ENCODE data around the gene POR. TPM values are rescaled to one million over a fixed set of nuclear protein-coding genes. Genes with fewer than 3 reads are reported as not detected.

Gene POR
- total RNA-seq, 1 experiment from 2014 or later = 162 TPM

DNA sequence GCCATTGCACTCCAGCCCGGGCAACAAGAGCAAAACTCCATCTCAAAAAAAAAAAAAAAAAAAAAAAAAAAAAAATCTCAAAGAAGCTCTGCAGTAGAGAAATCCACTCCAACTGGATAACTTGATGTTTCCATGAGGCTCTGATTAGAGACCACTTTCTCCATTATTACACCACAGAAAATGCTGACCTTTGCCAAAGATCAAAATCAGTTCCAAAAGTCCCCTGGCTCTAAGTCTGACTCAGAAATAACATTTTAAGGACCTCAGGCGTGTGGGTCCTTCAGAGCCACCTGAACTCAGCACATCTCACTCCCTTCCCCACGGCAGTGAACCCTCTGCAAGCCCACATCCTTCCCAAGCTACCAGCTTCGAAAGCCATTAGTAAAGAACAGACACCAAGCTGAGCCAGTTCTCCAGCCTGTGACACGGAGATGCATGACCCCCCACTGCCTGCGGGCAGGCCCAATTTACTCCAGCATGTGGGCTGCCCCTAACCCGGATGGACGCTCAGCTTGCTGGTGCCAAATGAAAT is 93.3 kb downstream of the POR start:
- no peaks in the 10 kb centered on the region for H3K4me1 Mint-ChIP-seq (ENCODE audit: low read depth, unreplicated experiment)
- ChIA-PET POLR2A (interaction anchor here (0.5 kb wide), 1 partner anchor 8 kb away, joined by 5 read pairs; no protein-coding TSS in a partner anchor), CTCF (no interaction called here)
- no peaks in the 10 kb centered on the region for H3K27me3 Mint-ChIP-seq (ENCODE audit: insufficient read depth, unreplicated experiment)
- intact Hi-C loops (cut with micrococcal nuclease; ENCODE audit: unreplicated experiment) = no loop called here
- H3K27ac Mint-ChIP-seq (ENCODE audit: unreplicated experiment) = no peak overlapping the region
- BruUV-seq (replicated peaks) = no TSS peak
- H3K9me3 Mint-ChIP-seq (ENCODE audit: unreplicated experiment) = no peaks in the 10 kb centered on the region
- no peak for DNase-seq
- no peaks in the 10 kb centered on the region for H3K36me3 ChIP-seq (ENCODE audit: control insufficient read depth, insufficient read depth, low read length)
- no peaks in the 10 kb centered on the region for H3K4me1 ChIP-seq
- no peak overlapping the region for H3K4me3 ChIP-seq (ENCODE audit: low read depth, low read length)
- H3K36me3 Mint-ChIP-seq (ENCODE audit: insufficient read depth, unreplicated experiment) = peaks cover 4% of the 10 kb centered on the region
- H3K9me3 ChIP-seq = no peaks in the 10 kb centered on the region
- TF ChIP-seq, protein P1, sequence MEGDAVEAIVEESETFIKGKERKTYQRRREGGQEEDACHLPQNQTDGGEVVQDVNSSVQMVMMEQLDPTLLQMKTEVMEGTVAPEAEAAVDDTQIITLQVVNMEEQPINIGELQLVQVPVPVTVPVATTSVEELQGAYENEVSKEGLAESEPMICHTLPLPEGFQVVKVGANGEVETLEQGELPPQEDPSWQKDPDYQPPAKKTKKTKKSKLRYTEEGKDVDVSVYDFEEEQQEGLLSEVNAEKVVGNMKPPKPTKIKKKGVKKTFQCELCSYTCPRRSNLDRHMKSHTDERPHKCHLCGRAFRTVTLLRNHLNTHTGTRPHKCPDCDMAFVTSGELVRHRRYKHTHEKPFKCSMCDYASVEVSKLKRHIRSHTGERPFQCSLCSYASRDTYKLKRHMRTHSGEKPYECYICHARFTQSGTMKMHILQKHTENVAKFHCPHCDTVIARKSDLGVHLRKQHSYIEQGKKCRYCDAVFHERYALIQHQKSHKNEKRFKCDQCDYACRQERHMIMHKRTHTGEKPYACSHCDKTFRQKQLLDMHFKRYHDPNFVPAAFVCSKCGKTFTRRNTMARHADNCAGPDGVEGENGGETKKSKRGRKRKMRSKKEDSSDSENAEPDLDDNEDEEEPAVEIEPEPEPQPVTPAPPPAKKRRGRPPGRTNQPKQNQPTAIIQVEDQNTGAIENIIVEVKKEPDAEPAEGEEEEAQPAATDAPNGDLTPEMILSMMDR (IDR thresholded peaks at IDR 0.05; ENCODE audit: insufficient read depth in 1 of 2, low read depth in 1 of 2, low read length in 1 of 2, severe bottlenecking in 1 of 2, unreplicated experiment in 1 of 2) = no peak
- no peaks in the 10 kb centered on the region for H3K27me3 ChIP-seq (replicated peaks; ENCODE audit: control insufficient read depth, insufficient read depth, low read length)
- H3K4me3 Mint-ChIP-seq (ENCODE audit: unreplicated experiment) = no peak overlapping the region

GRCh38 chr7:76009672-76010600 is 95.0 kb downstream of the POR start:
- TF ChIP-seq, protein P1 (IDR thresholded peaks at IDR 0.05; ENCODE audit: insufficient read depth in 1 of 2, low read depth in 1 of 2, low read length in 1 of 2, severe bottlenecking in 1 of 2, unreplicated experiment in 1 of 2) = no peak
- Mint-ChIP-seq H3K27me3 (ENCODE audit: insufficient read depth, unreplicated experiment) (no peaks in the 10 kb centered on the region), H3K36me3 (ENCODE audit: insufficient read depth, unreplicated experiment) (peaks cover 4% of the 10 kb centered on the region), H3K4me3 (ENCODE audit: unreplicated experiment) (no peak overlapping the region), H3K4me1 (ENCODE audit: low read depth, unreplicated experiment) (no peaks in the 10 kb centered on the region), H3K9me3 (ENCODE audit: unreplicated experiment) (no peaks in the 10 kb centered on the region), H3K27ac (ENCODE audit: unreplicated experiment) (no peak overlapping the region)
- H3K36me3 ChIP-seq (ENCODE audit: control insufficient read depth, insufficient read depth, low read length) = no peaks in the 10 kb centered on the region
- no peaks in the 10 kb centered on the region for H3K4me1 ChIP-seq
- intact Hi-C loops (cut with micrococcal nuclease; ENCODE audit: unreplicated experiment) = no loop called here
- H3K4me3 ChIP-seq (ENCODE audit: low read depth, low read length) = no peak overlapping the region
- BruUV-seq (replicated peaks) = no TSS peak
- H3K27me3 ChIP-seq (replicated peaks; ENCODE audit: control insufficient read depth, insufficient read depth, low read length) = no peaks in the 10 kb centered on the region
- no peaks in the 10 kb centered on the region for H3K9me3 ChIP-seq
- ChIA-PET CTCF (interaction anchor here (1.1 kb wide), 1 partner anchor 143 kb away, joined by 3 read pairs; no protein-coding TSS in a partner anchor), POLR2A (no interaction called here)
- no peak for DNase-seq

DNA sequence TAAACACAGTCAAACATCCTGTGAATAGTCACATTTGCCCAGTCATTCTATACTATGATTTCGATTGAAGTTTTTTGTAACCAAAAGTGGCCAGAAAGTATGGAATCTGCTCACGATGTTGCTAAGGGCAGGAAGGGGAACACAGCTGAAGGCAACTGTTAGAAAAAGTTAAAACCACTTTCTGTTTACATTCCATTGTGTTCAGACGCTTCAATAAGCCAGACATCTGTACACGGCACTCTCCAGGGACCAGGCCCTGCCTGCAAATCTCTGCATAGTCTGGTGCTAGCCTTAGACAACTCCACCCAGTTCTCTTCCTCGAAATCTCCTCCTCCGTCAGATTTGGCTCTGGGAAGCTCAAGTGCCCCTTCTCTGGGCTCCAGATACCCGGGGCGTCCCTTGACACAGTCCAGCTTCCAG is 96.5 kb downstream of the POR start:
- Histone ChIP-seq H3K4me1 (no peaks in the 10 kb centered on the region), H3K27me3 (replicated peaks; ENCODE audit: control insufficient read depth, insufficient read depth, low read length) (no peaks in the 10 kb centered on the region), H3K9me3 (no peaks in the 10 kb centered on the region), H3K4me3 (ENCODE audit: low read depth, low read length) (no peak overlapping the region), H3K36me3 (ENCODE audit: control insufficient read depth, insufficient read depth, low read length) (no peaks in the 10 kb centered on the region)
- H3K27me3 Mint-ChIP-seq (ENCODE audit: insufficient read depth, unreplicated experiment) = no peaks in the 10 kb centered on the region
- peaks cover 8% of the 10 kb centered on the region for H3K36me3 Mint-ChIP-seq (ENCODE audit: insufficient read depth, unreplicated experiment)
- TF ChIP-seq, protein P1 (IDR thresholded peaks at IDR 0.05; ENCODE audit: insufficient read depth in 1 of 2, low read depth in 1 of 2, low read length in 1 of 2, severe bottlenecking in 1 of 2, unreplicated experiment in 1 of 2) = no peak
- intact Hi-C loops (cut with micrococcal nuclease; ENCODE audit: unreplicated experiment) = no loop called here
- no peak overlapping the region for H3K4me3 Mint-ChIP-seq (ENCODE audit: unreplicated experiment)
- no peaks in the 10 kb centered on the region for H3K4me1 Mint-ChIP-seq (ENCODE audit: low read depth, unreplicated experiment)
- no peak for DNase-seq
- CTCF ChIA-PET = no interaction called here
- no peaks in the 10 kb centered on the region for H3K9me3 Mint-ChIP-seq (ENCODE audit: unreplicated experiment)
- POLR2A ChIA-PET = interaction anchor here (0.6 kb wide), 1 partner anchor 8 kb away, joined by 5 read pairs; no protein-coding TSS in a partner anchor
- H3K27ac Mint-ChIP-seq (ENCODE audit: unreplicated experiment) = no peak overlapping the region
- no TSS peak for BruUV-seq (replicated peaks)

Measured in Caco-2 (cell line).